ENCODE data around the gene OSM. TPM values are rescaled to one million over a fixed set of nuclear protein-coding genes. Genes with fewer than 3 reads are reported as not detected.

OSM gene
- total RNA-seq, 1 donor, result 240 TPM

DNA sequence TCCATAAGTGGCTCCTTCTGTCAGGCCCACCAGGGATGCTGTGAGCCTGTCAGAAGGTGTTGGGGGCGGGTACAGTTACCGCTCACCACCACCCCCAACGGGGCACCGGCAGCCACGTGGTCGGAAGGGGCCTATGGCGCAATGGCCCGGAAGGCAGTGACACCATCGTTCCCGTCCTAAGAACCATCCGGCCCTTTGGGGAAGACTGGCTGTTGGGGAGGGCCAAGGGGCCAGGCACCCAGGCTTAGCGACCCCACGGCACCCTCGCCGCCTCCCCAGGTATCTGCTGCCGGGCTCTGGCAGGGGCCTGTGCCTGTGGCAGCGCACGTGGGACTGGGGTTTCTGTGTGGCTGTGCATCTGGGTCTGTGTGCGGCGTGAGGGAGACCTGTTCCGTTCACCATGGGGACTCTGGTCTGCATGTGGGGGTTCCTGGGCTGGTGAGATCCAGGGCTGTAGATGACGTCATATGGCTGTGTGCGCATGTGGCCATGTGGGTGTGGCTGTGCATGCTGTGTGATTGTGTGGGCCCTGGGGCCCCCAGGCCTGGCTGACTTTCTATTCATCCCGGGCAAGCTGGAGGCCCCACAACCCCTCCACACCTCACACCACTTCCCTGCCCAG is 717 bp downstream of the OSM start:
- Histone ChIP-seq H3K4me3 (ENCODE audit: low read length) (peak overlapping the region; percentile 61), H3K9me3 (ENCODE audit: low read depth, low read length) (no peaks in the 10 kb centered on the region), H3K27me3 (ENCODE audit: insufficient read depth, low read length) (no peaks in the 10 kb centered on the region), H3K4me1 (ENCODE audit: insufficient read depth, low read length) (peaks cover 95% of the 10 kb centered on the region)

DNA sequence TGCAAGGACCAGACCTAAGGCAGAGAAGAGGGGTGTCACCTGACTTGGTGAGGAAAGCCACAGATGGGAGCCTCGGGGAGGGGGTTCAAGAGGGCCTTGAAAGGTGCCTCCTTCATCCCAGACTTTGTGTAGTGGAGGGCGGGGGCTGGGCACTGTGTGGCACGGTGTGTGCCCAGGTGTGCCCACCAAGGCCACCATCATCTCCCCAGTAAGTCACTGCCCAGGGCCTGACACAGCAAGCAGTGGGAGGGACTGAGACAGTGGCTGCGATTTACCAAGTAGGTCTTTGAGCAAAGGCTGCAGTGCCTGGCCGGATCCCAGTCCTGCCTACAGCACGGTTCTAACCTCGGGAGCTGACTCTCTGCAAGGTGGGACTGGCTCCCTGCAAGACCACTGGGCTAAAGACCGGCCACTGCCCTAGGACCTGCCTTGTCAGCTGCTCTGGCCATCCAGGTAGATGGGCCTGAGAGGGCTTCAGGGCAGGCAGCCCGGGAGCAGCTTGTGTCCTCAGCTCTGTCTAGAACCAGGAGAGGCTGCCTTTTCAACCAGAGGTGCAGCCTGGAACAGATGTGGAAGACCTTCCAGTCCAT is 1.4 kb downstream of the OSM start:
- no peaks in the 10 kb centered on the region for H3K9me3 ChIP-seq (ENCODE audit: low read depth, low read length)
- no peaks in the 10 kb centered on the region for H3K27me3 ChIP-seq (ENCODE audit: insufficient read depth, low read length)
- H3K4me3 ChIP-seq (ENCODE audit: low read length), result peak overlapping the region; percentile 61
- H3K4me1 ChIP-seq (ENCODE audit: insufficient read depth, low read length), result peaks cover 94% of the 10 kb centered on the region

DNA sequence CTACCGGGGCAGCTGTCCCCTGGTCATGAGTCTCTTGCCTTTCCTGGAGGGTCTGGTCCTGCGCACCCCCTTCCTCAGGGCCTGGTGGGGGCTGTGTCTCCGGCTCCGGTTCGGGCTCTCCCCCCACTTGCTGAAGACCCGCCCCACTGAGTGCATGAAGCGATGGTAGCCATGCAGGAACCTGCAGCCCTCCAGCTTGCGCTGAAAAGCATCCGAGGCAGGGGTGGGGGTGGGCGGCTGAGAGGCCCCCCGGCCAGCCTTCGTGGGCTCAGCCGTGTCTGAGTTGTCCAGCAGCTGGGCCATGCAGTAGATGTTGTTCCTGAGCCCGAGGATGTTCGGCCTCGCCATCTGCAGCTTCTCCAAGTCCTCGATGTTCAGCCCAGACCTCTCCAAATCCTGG is 2.8 kb downstream of the OSM start:
- Histone ChIP-seq H3K9me3 (ENCODE audit: low read depth, low read length) (no peaks in the 10 kb centered on the region), H3K27me3 (ENCODE audit: insufficient read depth, low read length) (no peaks in the 10 kb centered on the region), H3K4me3 (ENCODE audit: low read length) (no peak overlapping the region), H3K4me1 (ENCODE audit: insufficient read depth, low read length) (peaks cover 82% of the 10 kb centered on the region)

DNA sequence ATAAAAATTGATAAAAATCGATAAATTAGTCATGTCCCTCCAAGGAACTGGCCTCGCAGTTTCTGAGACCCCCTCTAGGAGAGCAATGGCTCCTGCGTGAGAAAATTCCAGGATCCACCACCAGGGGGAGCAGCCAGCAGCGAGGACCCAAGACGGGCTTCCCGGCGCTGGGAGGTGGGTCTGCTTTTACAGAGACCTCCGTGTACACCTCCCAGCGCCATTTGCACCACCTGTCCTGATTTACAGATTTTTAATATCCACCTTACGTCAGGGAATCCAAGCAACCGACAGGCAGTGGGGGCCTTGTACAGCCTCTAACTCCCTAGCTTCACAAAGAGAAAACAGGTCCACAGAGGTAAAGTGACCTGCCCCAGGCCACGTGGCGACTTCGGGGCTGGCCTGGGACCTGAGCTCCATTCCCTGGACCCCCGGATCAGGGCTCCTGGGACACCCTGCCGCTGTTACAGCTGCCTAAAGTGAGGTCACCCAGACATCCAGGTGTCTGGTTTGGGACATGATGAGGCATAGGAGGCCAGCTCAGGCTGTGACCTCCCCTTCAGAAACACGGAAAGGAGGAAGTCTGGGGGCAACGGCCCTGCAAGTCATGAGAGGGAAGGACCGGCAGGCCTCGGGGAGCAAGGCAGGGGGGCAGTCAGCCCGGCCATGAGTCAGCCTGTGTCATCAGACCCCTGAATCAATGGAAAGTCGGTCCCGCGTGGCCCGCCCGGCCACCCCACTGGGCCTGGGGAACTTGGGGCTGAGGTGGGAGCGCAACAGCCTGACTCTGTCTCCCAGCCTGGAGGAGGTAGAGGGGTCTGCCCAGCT is 3.5 kb downstream of the OSM start:
- Histone ChIP-seq H3K27me3 (ENCODE audit: insufficient read depth, low read length) (no peaks in the 10 kb centered on the region), H3K9me3 (ENCODE audit: low read depth, low read length) (no peaks in the 10 kb centered on the region), H3K4me1 (ENCODE audit: insufficient read depth, low read length) (peaks cover 78% of the 10 kb centered on the region), H3K4me3 (ENCODE audit: low read length) (no peak overlapping the region)

DNA sequence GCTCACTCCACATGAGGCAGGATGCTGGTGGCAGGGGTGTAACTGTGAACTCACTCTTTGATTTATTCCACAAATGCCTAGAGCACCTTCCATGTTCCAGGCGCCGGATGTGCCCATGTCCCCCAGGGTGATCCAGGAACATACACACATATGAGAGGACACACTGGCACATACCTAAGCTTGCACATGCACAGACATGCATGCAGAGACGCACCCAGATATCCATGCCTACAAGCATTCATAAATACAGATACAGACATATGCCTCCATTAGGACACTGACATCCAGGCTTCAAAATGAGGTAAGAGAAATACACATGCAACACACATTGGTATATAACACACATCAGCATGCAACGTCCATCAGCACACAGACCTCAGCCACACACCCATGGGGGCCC is 4.5 kb downstream of the OSM start:
- Histone ChIP-seq H3K4me1 (ENCODE audit: insufficient read depth, low read length) (peaks cover 68% of the 10 kb centered on the region), H3K4me3 (ENCODE audit: low read length) (no peak overlapping the region), H3K27me3 (ENCODE audit: insufficient read depth, low read length) (no peaks in the 10 kb centered on the region), H3K9me3 (ENCODE audit: low read depth, low read length) (no peaks in the 10 kb centered on the region)

DNA sequence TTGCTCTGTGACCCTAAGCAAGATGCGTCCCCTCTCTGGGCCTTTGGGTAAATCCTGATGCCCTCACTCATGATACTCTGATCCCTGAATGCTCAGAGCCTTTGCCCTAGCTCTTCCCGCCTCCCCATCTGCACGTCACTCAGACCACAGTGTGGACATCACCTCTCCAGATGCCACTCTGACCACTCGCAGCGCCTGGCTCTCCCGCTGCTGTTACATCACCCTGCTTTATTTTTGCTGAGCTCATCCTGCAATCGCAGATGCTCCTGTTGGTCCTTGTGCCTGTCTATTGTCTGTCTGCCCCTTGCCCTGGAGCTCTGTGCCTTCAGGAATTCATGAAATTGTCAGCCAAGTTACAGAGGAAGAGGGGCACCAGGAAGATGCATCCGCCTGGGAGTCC is 5.5 kb downstream of the OSM start:
- H3K4me1 ChIP-seq (ENCODE audit: insufficient read depth, low read length), result peaks cover 60% of the 10 kb centered on the region

DNA sequence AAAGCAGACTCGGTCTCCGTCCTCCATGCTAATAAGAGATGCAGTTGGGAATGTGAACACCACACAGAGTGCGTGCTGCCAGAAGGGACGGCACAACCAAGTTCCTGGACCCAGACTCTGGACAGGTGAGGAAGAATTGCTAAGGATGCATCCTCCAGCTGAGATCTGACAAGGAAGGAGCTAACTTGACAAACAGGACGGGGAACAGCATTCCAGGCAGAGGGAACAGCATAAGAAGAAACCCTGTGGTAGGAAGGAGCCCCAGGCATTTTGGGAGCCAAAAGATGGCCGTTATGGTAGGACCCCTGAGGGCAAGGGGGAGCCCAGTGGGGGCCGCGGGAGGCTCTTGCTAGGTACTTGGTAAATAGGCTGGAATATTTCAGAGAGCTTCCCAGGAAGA is 6.0 kb downstream of the OSM start:
- Histone ChIP-seq H3K4me3 (ENCODE audit: low read length) (no peak overlapping the region), H3K27me3 (ENCODE audit: insufficient read depth, low read length) (no peaks in the 10 kb centered on the region), H3K4me1 (ENCODE audit: insufficient read depth, low read length) (peaks cover 59% of the 10 kb centered on the region), H3K9me3 (ENCODE audit: low read depth, low read length) (no peaks in the 10 kb centered on the region)

More for the DNA sequence above, 5.5 kb downstream of the OSM start:
- H3K27me3 ChIP-seq (ENCODE audit: insufficient read depth, low read length), result no peaks in the 10 kb centered on the region
- no peaks in the 10 kb centered on the region for H3K9me3 ChIP-seq (ENCODE audit: low read depth, low read length)
- H3K4me3 ChIP-seq (ENCODE audit: low read length), result no peak overlapping the region

DNA sequence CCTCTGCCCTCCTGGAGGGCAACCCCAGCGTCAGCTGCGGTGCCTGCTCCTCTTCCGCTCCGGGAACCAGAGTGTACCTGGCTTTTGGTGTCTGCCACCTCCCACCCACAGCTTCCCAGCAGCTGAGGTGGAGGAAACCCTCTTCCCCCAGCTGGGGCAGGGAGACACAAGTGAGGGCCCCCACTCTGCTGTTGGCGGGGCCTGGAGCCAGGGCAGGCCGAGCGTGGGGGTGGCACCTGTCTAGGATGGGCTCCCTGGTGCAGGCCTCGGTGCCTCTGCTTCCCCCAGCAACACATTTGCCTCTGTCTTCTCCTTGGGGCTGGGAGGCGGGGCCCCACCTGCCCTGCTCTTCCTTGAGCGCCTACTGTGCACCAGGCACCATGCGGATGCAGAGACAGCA is 6.4 kb downstream of the OSM start:
- Histone ChIP-seq H3K27me3 (ENCODE audit: insufficient read depth, low read length) (no peaks in the 10 kb centered on the region), H3K4me1 (ENCODE audit: insufficient read depth, low read length) (peaks cover 55% of the 10 kb centered on the region), H3K4me3 (ENCODE audit: low read length) (no peak overlapping the region), H3K9me3 (ENCODE audit: low read depth, low read length) (no peaks in the 10 kb centered on the region)

DNA sequence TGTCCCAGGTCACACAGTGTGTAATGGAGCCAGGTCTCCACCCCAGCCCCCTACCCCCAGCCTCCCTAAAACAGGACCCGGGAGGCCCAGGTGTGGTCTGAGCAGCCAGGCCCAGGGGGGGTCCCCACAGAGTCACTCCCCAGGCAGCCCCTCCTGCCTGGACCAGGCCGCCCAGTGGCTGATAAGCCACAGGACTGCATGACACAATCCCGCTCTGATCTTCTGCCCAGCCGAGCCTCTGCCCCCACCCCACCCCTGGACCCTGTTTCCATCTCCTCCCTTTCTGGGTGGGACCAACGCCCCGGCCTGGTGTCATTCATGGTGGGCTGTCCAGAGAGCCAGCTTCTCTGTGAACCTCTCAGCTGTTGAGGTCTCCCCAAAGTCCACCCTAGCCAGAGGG is 12.3 kb downstream of the OSM start:
- Histone ChIP-seq H3K4me1 (ENCODE audit: insufficient read depth, low read length) (peaks cover 20% of the 10 kb centered on the region), H3K4me3 (ENCODE audit: low read length) (no peak overlapping the region), H3K27me3 (ENCODE audit: insufficient read depth, low read length) (no peaks in the 10 kb centered on the region), H3K9me3 (ENCODE audit: low read depth, low read length) (no peaks in the 10 kb centered on the region)

DNA sequence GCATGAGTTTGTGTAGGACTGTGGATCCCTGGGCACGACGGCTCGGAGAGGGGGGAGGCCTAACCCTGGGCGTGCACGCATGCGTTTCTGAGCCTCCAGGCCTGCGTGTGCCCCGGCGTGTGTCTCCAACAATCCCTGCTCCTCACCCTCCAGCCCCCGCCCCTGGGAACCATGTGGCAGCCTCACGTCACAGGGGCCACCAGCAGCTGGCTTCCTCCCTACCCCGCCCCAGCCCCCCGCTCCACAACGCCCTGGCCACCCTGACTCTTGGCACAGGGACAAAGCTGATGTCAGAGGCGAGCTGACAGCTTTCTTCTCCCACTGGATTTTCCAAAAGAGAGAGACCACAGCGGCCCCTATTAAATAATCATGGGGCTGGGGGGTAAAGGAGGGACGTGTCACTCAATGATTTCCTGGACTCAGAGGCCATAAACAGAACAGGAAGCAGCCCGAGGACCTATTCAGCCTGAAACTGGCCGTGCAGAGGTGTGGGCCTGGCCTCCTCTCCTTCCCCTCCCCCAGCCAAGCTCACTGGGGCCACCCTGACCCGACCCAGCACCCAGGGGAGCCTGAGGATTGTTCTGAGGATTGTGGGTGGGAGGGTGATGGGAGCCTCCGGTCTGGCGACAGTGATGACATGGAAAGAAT is 13.3 kb downstream of the OSM start:
- H3K27me3 ChIP-seq (ENCODE audit: insufficient read depth, low read length), result no peaks in the 10 kb centered on the region
- peaks cover 16% of the 10 kb centered on the region for H3K4me1 ChIP-seq (ENCODE audit: insufficient read depth, low read length)
- no peak overlapping the region for H3K4me3 ChIP-seq (ENCODE audit: low read length)
- H3K9me3 ChIP-seq (ENCODE audit: low read depth, low read length), result no peaks in the 10 kb centered on the region

DNA sequence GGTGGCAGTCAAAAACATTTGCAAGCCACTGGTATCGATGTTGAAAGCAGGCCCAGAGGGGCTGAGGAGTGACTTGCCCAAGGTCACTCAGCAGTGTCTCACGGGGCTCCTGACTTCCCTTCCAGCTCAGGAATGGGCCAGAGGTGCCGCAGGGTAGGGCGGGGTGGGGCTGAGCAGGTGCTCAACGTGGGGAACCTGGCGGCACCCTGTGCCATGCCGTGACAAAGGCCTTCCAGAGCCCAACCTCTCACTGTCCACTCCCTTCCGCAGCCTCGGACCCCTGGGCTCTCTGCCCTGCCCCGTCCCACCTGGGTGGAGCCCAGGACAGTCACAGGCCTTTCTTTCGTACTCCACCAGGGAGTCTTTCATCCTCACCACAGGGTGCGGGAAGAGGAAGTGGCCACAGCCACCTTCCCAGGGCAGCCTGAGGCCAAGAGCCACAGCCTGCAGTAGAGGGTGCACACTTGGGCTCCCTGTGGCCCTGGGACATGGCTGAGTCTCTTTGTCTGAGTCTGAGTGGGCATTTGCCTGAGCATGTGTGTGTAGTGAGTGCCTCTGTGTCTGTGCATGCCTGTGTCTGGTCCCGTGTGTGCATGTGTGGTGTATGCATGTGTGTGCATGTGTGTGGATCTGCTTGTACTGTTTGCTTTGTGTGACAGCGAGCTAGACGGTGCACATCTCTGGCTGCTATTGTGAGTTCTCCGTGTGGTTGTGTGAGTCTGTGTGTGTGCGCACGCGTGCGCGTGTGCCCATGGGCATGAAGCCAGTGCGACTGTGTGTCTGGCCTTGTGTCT is 14.0 kb downstream of the OSM start:
- H3K9me3 ChIP-seq (ENCODE audit: low read depth, low read length), result no peaks in the 10 kb centered on the region
- peaks cover 1% of the 10 kb centered on the region for H3K27me3 ChIP-seq (ENCODE audit: insufficient read depth, low read length)
- H3K4me1 ChIP-seq (ENCODE audit: insufficient read depth, low read length), result peaks cover 16% of the 10 kb centered on the region
- H3K4me3 ChIP-seq (ENCODE audit: low read length), result no peak overlapping the region

DNA sequence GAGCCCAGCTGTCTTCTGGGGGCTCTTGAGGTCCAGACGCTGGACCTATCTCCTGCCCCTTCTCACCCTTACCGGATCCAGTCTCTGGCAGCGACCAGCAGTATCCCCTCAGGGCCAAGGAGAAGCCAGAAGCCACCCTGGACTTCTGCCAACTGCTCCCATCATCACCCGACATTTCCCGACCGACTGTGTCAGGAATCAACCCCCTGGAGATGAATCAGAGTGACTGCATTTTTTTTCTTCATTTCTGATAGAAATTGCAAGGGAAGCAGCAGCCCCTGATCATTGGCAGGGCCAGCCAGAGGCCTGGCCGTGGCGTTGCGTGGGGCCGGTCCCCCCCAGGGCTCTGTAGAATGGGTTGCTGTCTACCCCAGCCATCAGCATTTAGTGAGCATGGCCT is 14.9 kb downstream of the OSM start:
- H3K4me1 ChIP-seq (ENCODE audit: insufficient read depth, low read length), result peaks cover 24% of the 10 kb centered on the region
- peaks cover 9% of the 10 kb centered on the region for H3K27me3 ChIP-seq (ENCODE audit: insufficient read depth, low read length)
- no peaks in the 10 kb centered on the region for H3K9me3 ChIP-seq (ENCODE audit: low read depth, low read length)
- no peak overlapping the region for H3K4me3 ChIP-seq (ENCODE audit: low read length)

DNA sequence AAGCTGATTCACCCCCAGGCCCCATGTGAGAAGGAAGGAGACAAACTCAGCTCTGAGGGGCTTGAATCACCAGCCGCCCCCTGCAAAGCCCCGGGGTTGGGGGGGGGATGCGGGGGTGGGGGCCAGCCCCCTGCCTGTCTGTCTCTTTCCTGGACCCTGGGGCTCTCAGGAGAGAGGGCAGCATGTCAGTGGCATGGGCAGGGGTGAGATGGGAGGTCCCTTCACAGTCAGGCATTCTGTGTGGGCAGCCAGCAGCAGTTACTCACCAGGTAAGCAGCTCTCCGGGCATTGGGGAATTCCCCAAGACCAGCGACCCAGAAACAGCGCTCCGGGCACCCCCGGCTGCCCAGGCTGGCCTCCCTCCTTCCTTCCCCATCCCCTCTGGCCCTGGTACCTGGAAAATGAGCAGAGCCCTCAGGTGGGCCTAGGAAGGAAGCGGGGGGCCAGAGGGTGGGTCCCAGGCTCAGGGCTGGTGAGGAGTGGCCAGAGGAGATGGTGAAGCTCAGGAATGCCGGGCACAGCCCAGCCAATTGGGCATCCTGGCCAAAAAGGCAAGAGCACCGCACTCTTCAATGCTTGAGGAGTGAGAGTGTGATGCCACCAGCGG is 15.9 kb downstream of the OSM start:
- no peak overlapping the region for H3K4me3 ChIP-seq (ENCODE audit: low read length)
- no peaks in the 10 kb centered on the region for H3K9me3 ChIP-seq (ENCODE audit: low read depth, low read length)
- H3K4me1 ChIP-seq (ENCODE audit: insufficient read depth, low read length), result peaks cover 29% of the 10 kb centered on the region
- H3K27me3 ChIP-seq (ENCODE audit: insufficient read depth, low read length), result peaks cover 15% of the 10 kb centered on the region

DNA sequence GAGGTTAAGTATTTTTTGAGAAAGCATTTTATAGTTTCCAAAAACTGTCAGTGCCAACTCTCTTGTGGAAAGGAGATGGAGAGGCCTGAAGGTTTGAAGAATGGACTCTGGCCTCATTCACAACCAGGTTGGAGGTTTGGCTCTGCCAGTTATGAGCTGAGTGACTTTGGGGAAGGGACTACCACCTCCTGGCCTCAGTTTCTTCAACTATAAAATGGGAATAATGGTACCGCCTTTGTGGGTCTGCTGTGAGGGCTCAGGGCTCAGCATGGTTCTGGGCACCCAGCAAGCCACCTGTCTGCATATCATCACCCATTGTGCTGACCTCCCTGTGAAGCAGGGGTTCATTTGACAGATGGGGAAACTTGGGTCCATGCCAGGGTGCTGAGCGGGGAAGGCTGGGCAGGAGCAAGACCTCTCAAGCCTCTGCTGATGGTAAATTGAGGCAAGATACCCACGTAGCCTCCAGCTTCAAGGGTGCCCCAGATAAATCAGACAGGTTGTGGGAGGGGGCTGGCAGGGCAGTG is 16.5 kb downstream of the OSM start:
- H3K4me1 ChIP-seq (ENCODE audit: insufficient read depth, low read length), result peaks cover 32% of the 10 kb centered on the region
- no peaks in the 10 kb centered on the region for H3K9me3 ChIP-seq (ENCODE audit: low read depth, low read length)
- H3K27me3 ChIP-seq (ENCODE audit: insufficient read depth, low read length), result peaks cover 18% of the 10 kb centered on the region
- no peak overlapping the region for H3K4me3 ChIP-seq (ENCODE audit: low read length)
